Measurements from ENCODE around the gene CUEDC1. TPM values are rescaled to one million over a fixed set of nuclear protein-coding genes. Genes with fewer than 3 reads are reported as not detected.

CUEDC1 gene
- total and polyA plus RNA-seq, 2 of the 13 experiments (the other 11 are each of a cell fraction or from before 2014, with no cell fraction given): 7.4 to 12.9 TPM

GRCh38 chr17:57862694-57863667, 92.2 kb downstream of the CUEDC1 start (continued):
- TF ChIP-seq ZNF142 (CRISPR knock-in tag; IDR thresholded peaks at IDR 0.05) (no peak; the same call in 1 of the 2 replicates), ZNF780A (CRISPR knock-in tag; IDR thresholded peaks at IDR 0.05) (no peak), EHMT2 (IDR thresholded peaks at IDR 0.05; ENCODE audit: borderline replicate concordance, low read depth, low read length) (no peak), ZNF547 (CRISPR knock-in tag; IDR thresholded peaks at IDR 0.05) (no peak), PBX3 (CRISPR knock-in tag; IDR thresholded peaks at IDR 0.05; ENCODE audit: borderline replicate concordance) (no peak), ZNF335 (CRISPR knock-in tag; IDR thresholded peaks at IDR 0.05) (0 out of 2 replicates have a peak, but pooled peaks have one; percentile 19), ARID5B (CRISPR knock-in tag; IDR thresholded peaks at IDR 0.05) (no peak), MIXL1 (CRISPR knock-in tag; IDR thresholded peaks at IDR 0.05) (no peak), HMG20B (CRISPR knock-in tag; conservative IDR thresholded peaks at IDR 0.05) (no peak), KDM5B (CRISPR knock-in tag; IDR thresholded peaks at IDR 0.05; ENCODE audit: borderline replicate concordance) (peak; percentile 79; the same call in 1 of the 2 replicates), ZNF792 (CRISPR knock-in tag; IDR thresholded peaks at IDR 0.05) (no peak), GTF2F1 (IDR thresholded peaks at IDR 0.05; ENCODE audit: low read length) (0 out of 2 replicates have a peak, but pooled peaks have one; percentile 29), MXD4 (CRISPR knock-in tag; IDR thresholded peaks at IDR 0.05) (no peak), ZBTB3 (CRISPR knock-in tag; IDR thresholded peaks at IDR 0.05; ENCODE audit: borderline replicate concordance, low read depth) (no peak), HOXA9 (CRISPR knock-in tag; IDR thresholded peaks at IDR 0.05; ENCODE audit: borderline replicate concordance) (no peak), ZSCAN30 (CRISPR knock-in tag; IDR thresholded peaks at IDR 0.05) (no peak)

All from HepG2 (cell line).